CD4-positive, alpha-beta T cell (primary cell): ENCODE data around the gene AGAP1. TPM values are rescaled to one million over a fixed set of nuclear protein-coding genes. Genes with fewer than 3 reads are reported as not detected.
A peak's percentile ranks its signal among the peaks of the same experiment; 100 is the strongest.

Experiments
- ATAC-seq: fragments of 200-7000 bp; cut with Tn5 transposase; one replicate; pipeline ENCODE4 v1.10.0; 2022; ENCODE audit warnings: mild to moderate bottlenecking; ENCODE audit not compliant: poor library complexity
- CTCF ChIA-PET: fragments of 350-600 bp; sonication (Branson Sonifier 250); formaldehyde crosslinking; loops from one replicate; lab custom pipeline; 2021; ENCODE audit warnings: antibody characterized with exemption, inconsistent platforms; lab: Charles Lee
- POLR2A ChIA-PET: fragments of 350-600 bp; sonication (Branson Sonifier 250); formaldehyde crosslinking; loops from one replicate; lab custom pipeline; 2021; ENCODE audit warnings: antibody characterized with exemption, inconsistent platforms; lab: Charles Lee
- DNase-seq, 14 experiments: peaks; one replicate each; pipeline ENCODE4 v3.0.0-alpha.2; 2013 to 2020; ENCODE audit warnings: mixed read lengths in 2 of 14
- H3K27ac ChIP-seq, 2 donors: one replicate each; pipeline versions ENCODE4 v1.5.1 to v1.7.0; 2013; ENCODE audit warnings: low read length in 2 of 2, low read depth in 1 of 2, mild to moderate bottlenecking in 1 of 2
- H3K27me3 ChIP-seq, 2 experiments: 1 replicate in 1 of 2; 2 replicates in 1 of 2; pipeline versions ENCODE4 v1.6.1 to v1.7.0; 2013; ENCODE audit warnings: low read length in 2 of 2, control low read depth in 1 of 2, mild to moderate bottlenecking in 1 of 2, moderate library complexity in 1 of 2; ENCODE audit not compliant: insufficient read depth in 2 of 2, control insufficient read depth in 1 of 2
- H3K36me3 ChIP-seq: one replicate; pipeline ENCODE4 v1.6.1; 2013; ENCODE audit warnings: low read length, control low read depth; ENCODE audit not compliant: insufficient read depth
- H3K4me1 ChIP-seq: one replicate; pipeline ENCODE4 v1.6.1; 2013; ENCODE audit warnings: low read length, control low read depth; ENCODE audit not compliant: insufficient read depth
- H3K4me3 ChIP-seq: one replicate; pipeline ENCODE4 v1.5.1; 2013; ENCODE audit warnings: mild to moderate bottlenecking, low read length, moderate library complexity
- H3K9me3 ChIP-seq, 2 experiments: 1 replicate in 1 of 2; 2 replicates in 1 of 2; pipeline versions ENCODE4 v1.6.1 to v1.7.0; 2013; ENCODE audit warnings: low read length in 2 of 2, mild to moderate bottlenecking in 2 of 2, control low read depth in 1 of 2, moderate library complexity in 1 of 2; ENCODE audit not compliant: control insufficient read depth in 1 of 2, insufficient read depth in 1 of 2
- H3K27ac Mint-ChIP-seq: one replicate; pipeline ENCODE4 v1.8.0; 2020; ENCODE audit warnings: mixed read lengths
- H3K27me3 Mint-ChIP-seq: one replicate; pipeline ENCODE4 v1.8.0; 2021; ENCODE audit warnings: mixed read lengths
- H3K36me3 Mint-ChIP-seq: one replicate; pipeline ENCODE4 v1.8.0; 2021; ENCODE audit warnings: low read depth, mixed read lengths
- H3K4me1 Mint-ChIP-seq: one replicate; pipeline ENCODE4 v1.8.0; 2021; ENCODE audit warnings: low read depth, mixed read lengths
- H3K4me3 Mint-ChIP-seq: one replicate; pipeline ENCODE4 v1.8.0; 2020; ENCODE audit warnings: mild to moderate bottlenecking, mixed read lengths
- H3K9me3 Mint-ChIP-seq: one replicate; pipeline ENCODE4 v1.8.0; 2020; ENCODE audit warnings: mixed read lengths
- intact Hi-C, 2 experiments: fragments of 100-400 bp; cut with DNase I in 1 of 2; cut with micrococcal nuclease in 1 of 2; formaldehyde crosslinking; loops; one replicate each; pipeline versions ENCODE4 v1.15.1 to v1.9.0; 2023 to 2025; cut with DNase I, micrococcal nuclease
- total RNA-seq, 174 experiments: library from RNA in 2 of 174; stranded (reverse) in 2 of 174; gene quantifications; one replicate each; pipeline ENCODE4 v1.2.3 and lab custom pipeline; 2021 to 2026
- TF ChIP-seq, protein P1 (sequence below): fragments of 200-600 bp; IDR thresholded peaks from one replicate; pipeline ENCODE4 v1.8.0; 2022; ENCODE audit warnings: antibody characterized with exemption, mild to moderate bottlenecking

AGAP1 gene
- total RNA-seq, 2 experiments from 2014 or later = 2.6 to 3.1 TPM

DNA sequence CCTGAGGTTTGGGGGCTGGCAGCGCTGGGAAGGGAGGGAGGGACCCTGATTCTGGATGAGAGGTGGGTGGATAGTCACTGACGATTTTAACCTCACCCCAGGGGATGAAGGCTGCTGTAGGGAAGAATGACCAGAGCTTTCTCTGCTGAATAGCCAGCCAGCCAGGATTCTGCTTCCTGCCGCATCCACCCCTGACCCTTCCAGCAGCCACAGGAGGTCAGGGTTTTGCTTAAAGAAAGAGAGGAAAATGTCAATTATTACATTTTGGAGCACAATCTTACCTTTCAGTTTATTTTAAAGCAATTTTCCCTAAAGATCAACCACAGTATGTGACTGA lies 456.6 kb downstream of the AGAP1 start:
- Mint-ChIP-seq H3K27ac (no peak overlapping the region), H3K36me3 (no peaks in the 10 kb centered on the region), H3K4me1 (peaks cover 25% of the 10 kb centered on the region), H3K9me3 (no peaks in the 10 kb centered on the region), H3K4me3 (no peak overlapping the region), H3K27me3 (peaks cover 66% of the 10 kb centered on the region)
- no peak for ATAC-seq
- peaks cover 0 to 12% of the 10 kb centered on the region in 2 experiments for H3K9me3 ChIP-seq
- ChIA-PET POLR2A (no interaction called here), CTCF (no interaction called here)
- no peaks in the 10 kb centered on the region for H3K36me3 ChIP-seq
- H3K4me3 ChIP-seq = no peak overlapping the region
- intact Hi-C loops = no loop called here
- no peak overlapping the region for H3K27ac ChIP-seq
- TF ChIP-seq, protein P1, sequence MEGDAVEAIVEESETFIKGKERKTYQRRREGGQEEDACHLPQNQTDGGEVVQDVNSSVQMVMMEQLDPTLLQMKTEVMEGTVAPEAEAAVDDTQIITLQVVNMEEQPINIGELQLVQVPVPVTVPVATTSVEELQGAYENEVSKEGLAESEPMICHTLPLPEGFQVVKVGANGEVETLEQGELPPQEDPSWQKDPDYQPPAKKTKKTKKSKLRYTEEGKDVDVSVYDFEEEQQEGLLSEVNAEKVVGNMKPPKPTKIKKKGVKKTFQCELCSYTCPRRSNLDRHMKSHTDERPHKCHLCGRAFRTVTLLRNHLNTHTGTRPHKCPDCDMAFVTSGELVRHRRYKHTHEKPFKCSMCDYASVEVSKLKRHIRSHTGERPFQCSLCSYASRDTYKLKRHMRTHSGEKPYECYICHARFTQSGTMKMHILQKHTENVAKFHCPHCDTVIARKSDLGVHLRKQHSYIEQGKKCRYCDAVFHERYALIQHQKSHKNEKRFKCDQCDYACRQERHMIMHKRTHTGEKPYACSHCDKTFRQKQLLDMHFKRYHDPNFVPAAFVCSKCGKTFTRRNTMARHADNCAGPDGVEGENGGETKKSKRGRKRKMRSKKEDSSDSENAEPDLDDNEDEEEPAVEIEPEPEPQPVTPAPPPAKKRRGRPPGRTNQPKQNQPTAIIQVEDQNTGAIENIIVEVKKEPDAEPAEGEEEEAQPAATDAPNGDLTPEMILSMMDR = no peak
- H3K4me1 ChIP-seq = peaks cover 14% of the 10 kb centered on the region
- no peak for DNase-seq
- peaks cover 3 to 34% of the 10 kb centered on the region in 2 experiments for H3K27me3 ChIP-seq

DNA sequence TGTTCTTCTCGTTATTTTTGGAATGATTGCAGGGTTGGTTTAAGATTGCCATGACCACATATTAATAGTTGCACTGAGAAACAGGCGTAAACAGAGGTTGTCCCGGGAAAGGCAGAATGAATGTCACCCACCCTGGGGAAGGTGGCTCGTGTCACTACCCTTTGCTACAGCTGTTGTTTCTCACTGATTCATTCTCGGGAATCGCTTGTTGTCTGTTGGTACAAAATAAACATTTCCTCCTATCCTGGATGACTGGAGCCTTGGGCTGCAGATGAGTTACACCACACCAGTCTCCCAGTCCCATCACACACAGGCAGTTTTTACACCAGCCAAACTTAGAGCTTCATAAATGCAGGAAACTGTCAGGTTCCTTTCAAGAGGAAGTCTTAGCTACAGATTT lies 457.6 kb downstream of the AGAP1 start:
- Histone ChIP-seq H3K27me3 (peaks cover 3 to 32% of the 10 kb centered on the region in 2 experiments), H3K4me3 (no peak overlapping the region), H3K9me3 (peaks cover 0 to 9% of the 10 kb centered on the region in 2 experiments), H3K4me1 (peaks cover 14% of the 10 kb centered on the region), H3K36me3 (no peaks in the 10 kb centered on the region), H3K27ac (no peak overlapping the region)
- DNase-seq (no peak), ATAC-seq (peak; percentile 50)
- TF ChIP-seq, protein P1 = no peak
- Mint-ChIP-seq H3K9me3 (no peaks in the 10 kb centered on the region), H3K27ac (peak overlapping the region; percentile 40), H3K36me3 (no peaks in the 10 kb centered on the region), H3K4me3 (no peak overlapping the region), H3K4me1 (peaks cover 20% of the 10 kb centered on the region), H3K27me3 (peaks cover 71% of the 10 kb centered on the region)
- ChIA-PET CTCF (no interaction called here), POLR2A (no interaction called here)
- intact Hi-C loops = no loop called here

DNA sequence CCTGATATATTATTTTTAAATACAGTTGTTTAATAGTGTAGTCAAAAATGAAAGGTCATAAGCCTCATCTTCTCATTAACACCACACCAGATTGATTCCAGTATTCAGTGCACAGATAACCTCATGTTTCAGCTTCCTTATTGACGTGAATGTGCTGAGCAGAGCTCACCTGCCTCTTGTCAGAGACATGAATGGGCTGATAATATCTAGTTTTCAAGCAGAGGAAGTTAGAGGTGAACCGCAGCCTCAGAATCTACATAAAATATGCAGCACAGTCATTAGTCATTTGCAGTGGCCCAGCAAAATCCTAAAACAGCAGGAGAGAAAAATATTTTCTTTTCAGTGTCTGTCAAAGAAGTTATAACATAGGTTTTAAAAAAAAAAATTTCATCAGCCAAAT lies 458.1 kb downstream of the AGAP1 start:
- no peaks in the 10 kb centered on the region for H3K36me3 Mint-ChIP-seq
- peak overlapping the region; percentile 40 for H3K27ac Mint-ChIP-seq
- H3K27ac ChIP-seq = no peak overlapping the region
- TF ChIP-seq, protein P1 = no peak
- ChIA-PET POLR2A (no interaction called here), CTCF (no interaction called here)
- peaks cover 20% of the 10 kb centered on the region for H3K4me1 Mint-ChIP-seq
- H3K9me3 ChIP-seq = peaks cover 0 to 9% of the 10 kb centered on the region in 2 experiments
- no peak overlapping the region for H3K4me3 ChIP-seq
- ATAC-seq (peak; percentile 94), DNase-seq (peak in 5 of 14 experiments; percentile 7 to 71 (median 46))
- H3K4me3 Mint-ChIP-seq = no peak overlapping the region
- H3K27me3 Mint-ChIP-seq = peaks cover 68% of the 10 kb centered on the region
- H3K4me1 ChIP-seq = peaks cover 14% of the 10 kb centered on the region
- intact Hi-C loops = no loop called here
- H3K9me3 Mint-ChIP-seq = no peaks in the 10 kb centered on the region
- peaks cover 3 to 30% of the 10 kb centered on the region in 2 experiments for H3K27me3 ChIP-seq
- H3K36me3 ChIP-seq = no peaks in the 10 kb centered on the region
